Iris pigment epithelial cell (primary cell): ENCODE measurements around the gene PPP1R16B.

Source experiments
- DNase-seq: peaks from one replicate; pipeline ENCODE4 v3.0.0-alpha.2; 2011; ENCODE audit warnings: low read depth

The PPP1R16B gene

GRCh38 chr20:38877483-38877882, 72.0 kb downstream of the PPP1R16B start:
- no peak for DNase-seq

GRCh38 chr20:38878866-38879265, 73.4 kb downstream of the PPP1R16B start:
- DNase-seq = peak; percentile 39

GRCh38 chr20:38880952-38881735, 75.6 kb downstream of the PPP1R16B start:
- no peak for DNase-seq

DNA sequence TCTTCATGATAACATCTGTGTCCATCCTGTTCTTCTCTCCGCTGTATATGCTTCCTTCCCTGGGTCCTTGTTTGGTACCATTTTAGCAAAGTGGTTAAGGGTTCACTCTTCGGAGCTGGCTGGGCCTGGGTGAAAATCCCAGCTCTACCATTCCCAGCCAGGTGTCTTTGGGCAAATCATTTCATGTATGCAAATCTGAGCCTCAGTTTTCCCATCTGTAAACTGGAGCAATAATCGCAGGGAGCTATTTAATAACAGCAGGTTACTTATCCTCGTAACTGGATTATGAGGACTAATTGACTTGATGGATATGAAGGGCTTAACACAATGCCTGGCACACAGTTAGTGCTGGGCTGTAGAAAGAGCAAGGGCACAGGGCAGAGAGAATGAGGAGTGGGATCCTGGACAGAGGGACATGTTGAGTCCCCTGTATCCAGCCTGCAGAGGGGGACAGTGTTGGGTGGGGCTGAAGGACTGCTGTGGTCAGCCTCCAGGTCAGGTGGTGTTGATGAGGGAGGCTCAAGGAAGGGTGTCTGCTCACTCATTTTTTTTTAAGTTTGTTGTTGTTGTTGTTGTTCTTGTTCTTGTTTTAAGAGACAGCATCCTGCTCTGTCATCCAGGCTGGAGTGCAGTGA, 76.4 kb downstream of the PPP1R16B start:
- no peak for DNase-seq

GRCh38 chr20:38882600-38882999, 77.1 kb downstream of the PPP1R16B start:
- DNase-seq = no peak

DNA sequence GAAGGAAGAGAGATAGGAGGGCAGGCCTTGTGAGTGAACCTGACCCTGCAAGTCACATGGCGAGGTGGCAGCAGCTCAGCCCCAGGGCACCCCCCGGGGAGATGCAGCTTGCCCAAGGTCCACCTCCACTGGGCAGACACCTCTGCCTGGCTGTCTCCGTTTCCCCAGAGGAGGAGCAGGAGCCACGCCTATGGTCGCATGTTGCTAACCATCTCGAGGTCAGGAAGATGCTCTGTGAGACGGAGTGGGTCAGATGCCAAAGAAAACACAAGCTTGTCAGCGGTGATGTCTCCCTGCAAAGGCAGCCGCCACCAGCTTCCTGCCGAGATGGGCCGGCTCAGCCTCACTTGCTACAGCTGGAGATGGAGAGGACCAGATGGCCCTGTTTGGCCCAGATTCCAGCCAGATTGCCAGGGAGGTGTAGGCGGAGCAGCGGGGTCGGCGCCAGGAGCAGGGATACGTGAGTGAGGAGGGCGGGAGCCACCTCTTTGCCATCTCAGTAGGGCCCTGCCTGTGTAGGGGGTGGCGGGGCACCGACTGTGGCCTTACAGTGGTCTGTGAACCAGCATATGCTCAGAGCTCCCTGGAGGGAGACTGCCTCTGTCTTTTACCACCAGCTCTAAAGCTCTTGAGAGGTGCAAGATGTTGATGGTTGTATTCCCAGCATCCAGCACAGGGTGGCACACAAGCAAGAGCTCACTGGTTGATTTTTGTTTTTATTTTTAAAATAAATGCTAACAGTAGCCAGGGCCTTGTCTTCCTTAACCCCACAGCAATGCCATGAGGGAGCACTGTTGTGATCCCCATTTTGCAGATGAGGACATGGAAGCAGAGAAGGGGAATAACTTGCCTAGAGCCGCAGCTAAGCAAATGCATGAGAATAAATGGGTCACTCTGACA, 77.8 kb downstream of the PPP1R16B start:
- DNase-seq = peak; percentile 9

DNA sequence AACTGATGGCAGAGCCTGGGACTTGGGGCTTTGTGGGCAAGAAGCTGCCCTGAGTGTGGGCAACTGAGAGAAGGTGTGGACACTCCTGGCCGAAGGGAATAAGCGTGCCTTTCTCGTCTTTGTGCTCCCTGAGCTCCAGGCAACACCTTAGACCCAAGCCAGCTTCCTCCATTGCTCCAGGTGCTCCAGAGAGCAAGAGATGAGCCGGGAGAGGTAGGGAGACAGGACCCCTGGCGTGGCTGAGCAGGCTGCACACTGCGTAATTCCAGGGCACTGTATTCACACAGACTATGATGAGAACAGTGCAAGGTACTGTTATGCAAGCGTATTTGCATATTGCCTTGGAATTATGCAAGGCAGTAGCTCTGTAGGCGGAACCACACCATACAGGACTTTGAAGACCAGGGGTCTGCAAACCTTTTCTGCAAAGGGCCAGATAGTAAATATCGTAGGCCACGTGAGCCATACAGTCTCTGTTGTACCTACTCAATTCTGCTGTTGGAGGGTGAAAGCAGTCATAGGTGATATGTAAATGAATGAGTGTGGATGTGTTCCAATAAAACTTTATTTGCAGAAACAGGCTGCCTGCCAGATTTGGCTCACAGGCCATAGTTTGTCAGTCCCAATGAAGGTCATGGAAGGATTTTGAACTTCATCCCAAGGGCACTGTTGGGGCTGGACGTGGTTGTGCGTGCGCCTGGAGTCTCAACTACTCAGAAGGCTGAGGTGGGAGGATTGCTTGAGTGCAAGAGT, 78.7 kb downstream of the PPP1R16B start:
- DNase-seq = no peak

DNA sequence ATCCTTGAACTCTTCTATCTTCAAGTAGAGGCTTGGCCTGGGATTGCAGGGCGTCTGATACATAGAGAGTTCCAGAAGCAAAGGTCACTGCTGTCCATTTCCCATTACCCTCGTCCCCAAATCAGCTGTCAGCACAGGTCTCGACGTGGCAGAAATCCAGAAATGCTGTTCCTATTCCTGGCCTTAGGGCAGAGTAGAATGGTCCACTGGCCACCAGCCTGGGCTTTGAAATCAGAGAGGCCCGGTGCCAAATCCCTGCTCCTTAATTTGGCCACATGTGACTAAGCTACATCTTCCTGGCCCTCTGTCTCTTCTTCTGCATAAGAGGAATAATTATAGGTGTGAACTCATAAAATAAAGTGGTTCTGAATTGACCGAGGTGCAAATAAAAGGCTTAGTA, 79.9 kb downstream of the PPP1R16B start:
- no peak for DNase-seq

DNA sequence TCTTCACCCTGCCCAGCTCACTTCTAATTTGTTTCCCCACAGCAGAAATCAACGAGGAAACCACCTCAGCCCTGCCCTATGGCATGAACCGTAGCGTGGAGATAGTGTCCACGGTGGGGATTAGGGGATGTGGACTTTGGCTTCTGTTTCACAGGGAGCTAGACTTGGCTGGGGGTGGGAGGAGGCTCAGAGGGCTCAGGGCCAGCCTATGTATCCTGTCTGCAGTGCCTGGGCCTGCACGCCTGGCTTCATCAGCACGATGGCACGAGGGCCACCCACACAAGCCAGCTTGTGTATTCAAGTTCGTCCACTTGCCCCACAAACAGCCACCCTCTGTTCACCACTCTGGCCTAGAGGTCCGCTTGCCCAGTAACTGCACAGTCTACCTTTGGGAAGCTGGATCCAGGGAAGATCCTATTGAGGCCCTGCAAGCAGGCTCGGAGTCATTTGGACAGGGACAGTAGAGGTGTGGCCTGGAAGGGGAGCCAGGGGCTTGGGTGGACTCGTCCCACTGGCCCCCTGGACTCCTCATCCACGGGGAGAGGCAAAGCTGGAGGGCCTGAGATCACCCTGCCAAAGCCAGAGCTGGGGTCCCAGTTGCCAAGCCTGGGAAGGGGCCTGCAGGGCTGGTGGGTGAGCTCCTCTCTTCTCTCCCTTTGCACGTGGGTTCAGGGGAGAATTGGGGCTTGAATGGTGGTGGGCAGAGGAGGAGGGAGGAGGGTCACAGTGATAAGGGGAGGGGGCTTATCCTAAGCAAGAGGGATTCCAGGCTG, 82.7 kb downstream of the PPP1R16B start:
- no peak for DNase-seq

GRCh38 chr20:38889050-38889449, 83.6 kb downstream of the PPP1R16B start:
- no peak for DNase-seq

GRCh38 chr20:38889792-38890496, 84.4 kb downstream of the PPP1R16B start:
- DNase-seq = no peak

GRCh38 chr20:38890497-38890818, 85.0 kb downstream of the PPP1R16B start:
- DNase-seq = no peak

GRCh38 chr20:38892091-38892981, 86.8 kb downstream of the PPP1R16B start:
- no peak for DNase-seq

GRCh38 chr20:38893056-38893564, 87.6 kb downstream of the PPP1R16B start:
- no peak for DNase-seq

GRCh38 chr20:38893565-38894090, 88.1 kb downstream of the PPP1R16B start:
- peak; percentile 36 for DNase-seq

DNA sequence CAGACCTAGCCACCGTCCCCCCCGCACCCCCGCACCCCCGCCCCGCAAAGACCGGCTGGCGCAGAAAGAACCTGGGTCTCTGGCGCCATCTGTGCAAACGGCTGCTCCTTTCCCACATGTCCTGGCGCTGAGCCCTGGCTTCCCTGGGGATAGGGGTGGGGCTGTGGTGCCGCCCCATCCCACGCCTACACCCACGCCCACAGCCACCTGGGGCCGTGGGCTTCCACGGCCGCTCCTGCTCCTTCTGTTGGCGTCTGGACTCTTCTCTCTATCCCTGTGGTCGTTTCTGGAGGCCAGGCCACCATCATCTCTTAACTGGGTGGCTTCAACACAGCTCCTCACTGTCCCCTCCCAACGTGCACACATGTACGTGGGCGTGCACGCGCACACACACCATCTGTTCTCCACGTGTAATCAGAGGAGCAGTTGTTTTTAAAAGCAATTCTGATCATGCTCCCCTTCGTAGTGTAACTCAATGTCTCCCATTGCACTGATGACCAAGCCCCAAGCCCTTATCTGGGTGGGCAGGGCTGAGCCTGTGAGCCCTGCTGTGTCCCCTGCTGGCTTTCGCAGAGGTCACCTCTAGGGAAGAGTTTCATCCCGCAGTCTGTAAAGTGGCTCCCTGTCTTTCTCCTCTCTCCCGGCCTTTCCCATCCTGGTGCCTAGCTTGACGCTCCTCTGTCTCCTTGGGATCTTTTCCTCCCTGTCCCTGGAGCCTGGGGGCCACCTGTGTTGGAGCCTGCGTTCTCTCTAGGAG, 88.8 kb downstream of the PPP1R16B start:
- DNase-seq = no peak

- DNase-seq = no peak
Measured at GRCh38 chr20:38895098-38895949, 89.8 kb downstream of the PPP1R16B start.
